Prostate gland (tissue), 2 donors: Measurements from ENCODE around the gene TTLL5. TPM values are rescaled to one million over a fixed set of nuclear protein-coding genes. Genes with fewer than 3 reads are reported as not detected.

Source experiments
- DNase-seq: peaks from one replicate; pipeline ENCODE4 v3.0.0-alpha.2; 2019; ENCODE audit warnings: low spot score
- H3K27ac ChIP-seq, 2 donors: fragments of 200-600 bp; sonication (generic); 2 replicates each; pipeline ENCODE4 v1.5.1; 2017 to 2019
- H3K27me3 ChIP-seq: fragments of 200-600 bp; sonication (generic); replicated peaks from 2 replicates; pipeline ENCODE4 v1.5.1; 2019; ENCODE audit not compliant: insufficient read depth
- H3K36me3 ChIP-seq, 2 donors: fragments of 200-600 bp; sonication (generic); 1 replicate in 1 of 2; 2 replicates in 1 of 2; pipeline versions ENCODE4 v1.5.1 to v1.8.1; 2017 to 2019
- H3K4me1 ChIP-seq: fragments of 200-600 bp; sonication (generic); replicated peaks from 2 replicates; pipeline ENCODE4 v1.5.1; 2019
- H3K4me3 ChIP-seq, 2 donors: fragments of 200-600 bp; sonication (generic); 2 replicates each; pipeline ENCODE4 v1.5.1; 2017 to 2019
- H3K9me3 ChIP-seq: fragments of 200-600 bp; sonication (generic); 2 replicates; pipeline ENCODE4 v1.5.1; 2017
- CTCF ChIP-seq, 4 experiments: fragments of 200-600 bp in 2 of 4; fragments of 450-650 bp in 2 of 4; sonication (generic) in 2 of 4; IDR thresholded peaks; 1 replicate in 3 of 4; 2 replicates in 1 of 4; pipeline ENCODE4 v1.5.1; 2016 to 2019; ENCODE audit warnings: antibody characterized with exemption in 4 of 4, mild to moderate bottlenecking in 2 of 4, moderate library complexity in 2 of 4
- POLR2A ChIP-seq: fragments of 450-650 bp; IDR thresholded peaks from one replicate; pipeline ENCODE4 v1.6.1; 2016; ENCODE audit warnings: antibody characterized with exemption, mild to moderate bottlenecking
- POLR2AphosphoS5 ChIP-seq: sonication (generic); formaldehyde crosslinking; IDR thresholded peaks from one replicate; pipeline ENCODE4 v1.6.1; 2017; ENCODE audit warnings: antibody characterized with exemption
- WGBS: methylation state at CpG from one replicate; pipeline ENCODE4 v1.1.5; 2018; 5-methylcytosine and 5-hydroxymethylcytosine counted together
- intact Hi-C: fragments of 100-400 bp; cut with DNase I; formaldehyde crosslinking; loops from one replicate; pipeline ENCODE4 v1.14.2; 2022
- total RNA-seq, 2 donors: library from RNA; depleted of rRNA; stranded (reverse); fragments of >200 nt; gene quantifications; one replicate each; pipeline ENCODE4 v1.1.0, GENCODE V29; 2016

TTLL5 gene
- total RNA-seq, 2 donors from 2014 or later: 40.3 to 46.2 TPM

GRCh38 chr14:75615200-75615599, 45.8 kb upstream of the TTLL5 start:
- whole genome bisulfite sequencing: 87% methylated on average over 4 of the region's 4 CpGs
- Histone ChIP-seq H3K4me1 (no peaks in the 10 kb centered on the region), H3K36me3 (no peaks in the 10 kb centered on the region), H3K27me3 (no peaks in the 10 kb centered on the region), H3K4me3 (no peak overlapping the region), H3K9me3 (no peaks in the 10 kb centered on the region), H3K27ac (no peak overlapping the region)
- intact Hi-C loops: no loop called here
- no peak for TF ChIP-seq POLR2A
- TF ChIP-seq POLR2AphosphoS5: no peak
- no peak for TF ChIP-seq CTCF (IDR thresholded peaks at IDR 0.05)
- no peak for DNase-seq

GRCh38 chr14:75619548-75619947, 41.5 kb upstream of the TTLL5 start:
- Histone ChIP-seq H3K36me3 (no peaks in the 10 kb centered on the region), H3K4me3 (no peak overlapping the region), H3K27ac (no peak overlapping the region), H3K4me1 (no peaks in the 10 kb centered on the region), H3K9me3 (no peaks in the 10 kb centered on the region), H3K27me3 (no peaks in the 10 kb centered on the region)
- no peak for TF ChIP-seq CTCF (IDR thresholded peaks at IDR 0.05)
- TF ChIP-seq POLR2AphosphoS5: no peak
- TF ChIP-seq POLR2A: no peak
- intact Hi-C loops: no loop called here
- no peak for DNase-seq
- 76% methylated on average over 1 of the region's 1 CpG for WGBS

GRCh38 chr14:75625034-75625433, 36.0 kb upstream of the TTLL5 start:
- no peak for TF ChIP-seq CTCF (IDR thresholded peaks at IDR 0.05)
- TF ChIP-seq POLR2A: no peak
- TF ChIP-seq POLR2AphosphoS5: no peak
- Histone ChIP-seq H3K27me3 (no peaks in the 10 kb centered on the region), H3K4me1 (no peaks in the 10 kb centered on the region), H3K36me3 (no peaks in the 10 kb centered on the region), H3K27ac (no peak overlapping the region), H3K4me3 (no peak overlapping the region), H3K9me3 (no peaks in the 10 kb centered on the region)
- DNase-seq: no peak
- intact Hi-C loops: no loop called here
- 94% methylated on average over 3 of the region's 3 CpGs for WGBS

- no peak for TF ChIP-seq POLR2A
- no peak for TF ChIP-seq POLR2AphosphoS5
- no peak for TF ChIP-seq CTCF (IDR thresholded peaks at IDR 0.05)
- intact Hi-C loops: no loop called here
- Histone ChIP-seq H3K4me1 (no peaks in the 10 kb centered on the region), H3K4me3 (no peak overlapping the region), H3K27ac (no peak overlapping the region), H3K9me3 (no peaks in the 10 kb centered on the region), H3K27me3 (no peaks in the 10 kb centered on the region), H3K36me3 (no peaks in the 10 kb centered on the region)
- DNase-seq: no peak
- 92% methylated on average over 3 of the region's 3 CpGs for WGBS
Observed at GRCh38 chr14:75626396-75626795, 34.6 kb upstream of the TTLL5 start.

- Histone ChIP-seq H3K36me3 (no peaks in the 10 kb centered on the region), H3K27ac (no peak overlapping the region), H3K4me3 (no peak overlapping the region), H3K4me1 (no peaks in the 10 kb centered on the region), H3K27me3 (no peaks in the 10 kb centered on the region), H3K9me3 (no peaks in the 10 kb centered on the region)
- no peak for TF ChIP-seq POLR2A
- TF ChIP-seq CTCF (IDR thresholded peaks at IDR 0.05): no peak
- TF ChIP-seq POLR2AphosphoS5: no peak
- 83% methylated on average over 3 of the region's 3 CpGs for WGBS
- intact Hi-C loops: no loop called here
- no peak for DNase-seq
Observed at GRCh38 chr14:75626863-75627262, 34.2 kb upstream of the TTLL5 start.
